Lower leg skin (tissue), 4 donors: ENCODE measurements around the gene EIF1AD. TPM values are rescaled to one million over a fixed set of nuclear protein-coding genes. Genes with fewer than 3 reads are reported as not detected.
"Not testable (repeated sequence)": the region's sequence is repeated elsewhere in the genome, so short reads cannot be mapped to it uniquely, and the experiment has no call there.

Source experiments
- DNase-seq, 2 donors: peaks; one replicate each; pipeline ENCODE4 v3.0.0-alpha.2; 2019; ENCODE audit warnings: low spot score in 2 of 2
- H3K4me3 ChIP-seq: fragments of 200-600 bp; sonication (generic); 2 replicates; pipeline ENCODE4 v1.5.1; 2017; ENCODE audit warnings: mild to moderate bottlenecking, low read depth; ENCODE audit not compliant: poor library complexity, severe bottlenecking
- POLR2A ChIP-seq, 2 donors: fragments of 450-650 bp; IDR thresholded peaks; one replicate each; pipeline ENCODE4 v1.6.1; 2016 to 2017; ENCODE audit warnings: antibody characterized with exemption in 2 of 2, mild to moderate bottlenecking in 1 of 2, moderate library complexity in 1 of 2
- WGBS, 2 donors: methylation state at CpG; one replicate each; pipeline ENCODE4 v1.1.5; 2018; 5-methylcytosine and 5-hydroxymethylcytosine counted together
- intact Hi-C: fragments of 100-400 bp; cut with DNase I; formaldehyde crosslinking; loops from one replicate; pipeline ENCODE4 v1.15.0; 2023; ENCODE audit warnings: low total_unique reads
- total RNA-seq, 4 donors: library from RNA; depleted of rRNA; stranded (reverse); fragments of >200 nt; gene quantifications; one replicate each; pipeline ENCODE4 v1.1.0, GENCODE V29; 2016
- TF ChIP-seq, protein P1 (sequence below), 3 donors: fragments of 450-650 bp; IDR thresholded peaks; one replicate each; pipeline ENCODE4 v1.5.1; 2016; ENCODE audit warnings: antibody characterized with exemption in 3 of 3, mild to moderate bottlenecking in 3 of 3, moderate library complexity in 2 of 3

The EIF1AD gene
- total RNA-seq, 4 donors from 2014 or later = 48.3 to 66.0 (median 57.2) TPM

DNA sequence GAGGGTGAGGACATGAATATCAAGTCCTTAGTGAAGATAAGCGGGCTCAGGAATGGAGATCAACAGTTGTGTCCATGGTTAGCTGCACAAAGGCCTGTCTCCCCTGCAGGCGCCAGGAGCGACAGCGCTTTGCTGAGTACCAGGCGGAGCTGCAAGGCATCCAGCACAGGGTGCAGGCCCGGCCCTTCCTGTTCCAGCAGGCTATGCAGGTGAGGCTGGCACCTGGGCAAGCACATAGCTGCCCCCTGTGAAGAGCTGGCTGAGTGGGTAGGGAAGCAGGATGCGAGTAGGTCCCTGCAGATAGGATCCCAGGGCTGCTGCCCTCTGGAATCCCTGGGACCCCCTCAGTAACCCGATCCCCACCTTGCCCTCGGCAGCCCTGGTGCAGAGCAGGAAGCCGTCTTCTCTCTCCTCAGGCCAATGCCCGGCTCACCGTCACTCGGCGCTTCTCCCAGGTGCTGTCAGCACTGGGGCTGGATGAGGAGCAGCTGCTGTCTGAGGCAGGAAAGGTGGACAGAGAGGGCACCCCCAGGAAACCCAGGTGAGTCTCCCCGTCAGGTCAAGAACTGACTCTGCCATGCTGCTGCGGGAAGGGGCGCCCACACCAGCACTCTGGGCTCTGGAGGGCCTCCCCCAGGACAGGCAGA lies 43.1 kb downstream of the EIF1AD start:
- WGBS, 2 donors = 68 to 71% methylated on average over 12 to 17 of the region's 17 CpGs
- no peak overlapping the region for H3K4me3 ChIP-seq
- intact Hi-C loops = no loop called here
- TF ChIP-seq, protein P1, sequence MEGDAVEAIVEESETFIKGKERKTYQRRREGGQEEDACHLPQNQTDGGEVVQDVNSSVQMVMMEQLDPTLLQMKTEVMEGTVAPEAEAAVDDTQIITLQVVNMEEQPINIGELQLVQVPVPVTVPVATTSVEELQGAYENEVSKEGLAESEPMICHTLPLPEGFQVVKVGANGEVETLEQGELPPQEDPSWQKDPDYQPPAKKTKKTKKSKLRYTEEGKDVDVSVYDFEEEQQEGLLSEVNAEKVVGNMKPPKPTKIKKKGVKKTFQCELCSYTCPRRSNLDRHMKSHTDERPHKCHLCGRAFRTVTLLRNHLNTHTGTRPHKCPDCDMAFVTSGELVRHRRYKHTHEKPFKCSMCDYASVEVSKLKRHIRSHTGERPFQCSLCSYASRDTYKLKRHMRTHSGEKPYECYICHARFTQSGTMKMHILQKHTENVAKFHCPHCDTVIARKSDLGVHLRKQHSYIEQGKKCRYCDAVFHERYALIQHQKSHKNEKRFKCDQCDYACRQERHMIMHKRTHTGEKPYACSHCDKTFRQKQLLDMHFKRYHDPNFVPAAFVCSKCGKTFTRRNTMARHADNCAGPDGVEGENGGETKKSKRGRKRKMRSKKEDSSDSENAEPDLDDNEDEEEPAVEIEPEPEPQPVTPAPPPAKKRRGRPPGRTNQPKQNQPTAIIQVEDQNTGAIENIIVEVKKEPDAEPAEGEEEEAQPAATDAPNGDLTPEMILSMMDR (IDR thresholded peaks at IDR 0.05) = no peak
- TF ChIP-seq POLR2A (IDR thresholded peaks at IDR 0.05) = no peak
- DNase-seq = no peak

DNA sequence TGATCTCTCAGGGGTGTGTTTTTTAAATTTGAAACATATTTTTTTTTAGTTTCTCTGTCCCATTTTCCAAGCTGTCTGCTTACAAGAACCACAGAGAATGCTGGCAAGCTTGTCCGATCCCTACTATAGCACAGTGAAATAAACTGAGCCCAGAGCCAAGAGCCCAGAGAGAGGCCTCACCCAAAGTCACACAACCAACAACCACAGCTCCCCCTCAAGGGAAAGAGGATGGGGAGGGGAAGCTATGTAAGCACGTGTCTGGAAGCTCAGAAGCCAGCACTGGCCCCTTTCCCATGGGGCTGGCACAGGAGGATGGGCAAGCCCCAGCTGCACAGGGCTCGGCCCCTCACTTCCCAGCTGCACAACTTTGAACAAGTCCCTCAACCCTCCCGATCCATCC lies 43.7 kb downstream of the EIF1AD start:
- intact Hi-C loops = no loop called here
- no peak for TF ChIP-seq POLR2A (IDR thresholded peaks at IDR 0.05)
- TF ChIP-seq, protein P1 (IDR thresholded peaks at IDR 0.05) = no peak
- no peak overlapping the region for H3K4me3 ChIP-seq
- DNase-seq = no peak
- WGBS, 2 donors = 35% methylated on average over 4 of the region's 4 CpGs

DNA sequence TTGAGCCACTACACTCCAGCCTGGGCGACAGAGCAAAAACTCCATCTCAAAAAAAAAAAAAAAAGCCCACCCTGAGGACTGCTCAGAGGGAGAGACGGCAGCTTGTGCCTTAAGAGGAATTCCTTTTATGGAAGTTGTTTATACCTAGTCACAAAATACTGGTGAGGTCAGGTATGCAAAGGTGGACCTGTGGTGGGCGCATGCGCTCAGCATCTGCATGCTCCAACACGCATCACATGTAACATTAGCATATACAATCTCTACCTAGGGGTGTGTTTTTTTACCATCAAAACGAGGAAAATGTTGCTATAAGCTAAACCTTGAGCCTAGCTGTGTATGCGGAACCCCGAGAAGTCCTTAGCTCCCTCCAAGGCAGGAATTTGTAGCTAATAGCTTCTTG lies 47.2 kb downstream of the EIF1AD start:
- DNase-seq = no peak
- no peak for TF ChIP-seq POLR2A (IDR thresholded peaks at IDR 0.05)
- TF ChIP-seq, protein P1 (IDR thresholded peaks at IDR 0.05) = no peak
- no peak overlapping the region for H3K4me3 ChIP-seq
- 49 to 53% methylated on average over 8 of the region's 8 CpGs for WGBS, 2 donors
- intact Hi-C loops = no loop called here

DNA sequence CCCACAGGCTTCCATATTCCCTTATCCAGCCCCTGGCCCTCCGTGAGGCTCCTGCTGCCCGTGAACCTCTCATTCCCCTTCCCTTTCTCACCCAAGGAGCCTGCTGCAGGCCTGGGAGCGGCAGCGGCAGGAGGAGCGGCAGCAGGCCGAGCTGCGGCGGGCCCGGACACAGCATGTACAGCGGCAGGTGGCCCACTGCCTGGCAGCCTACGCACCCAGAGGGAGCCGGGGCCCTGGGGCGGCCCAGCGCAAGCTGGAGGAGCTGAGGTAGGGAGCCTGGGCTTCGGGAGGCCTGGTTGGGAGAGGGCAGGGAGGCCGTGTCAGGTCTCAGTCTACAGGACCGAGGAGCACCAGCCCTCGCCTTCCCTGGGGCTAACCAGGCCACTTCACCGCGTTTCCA lies 48.5 kb downstream of the EIF1AD start:
- no peak overlapping the region for H3K4me3 ChIP-seq
- 83 to 86% methylated on average over 20 of the region's 20 CpGs for WGBS, 2 donors
- no peak for TF ChIP-seq POLR2A (IDR thresholded peaks at IDR 0.05)
- TF ChIP-seq, protein P1 (IDR thresholded peaks at IDR 0.05) = no peak
- no peak for DNase-seq
- intact Hi-C loops = no loop called here

DNA sequence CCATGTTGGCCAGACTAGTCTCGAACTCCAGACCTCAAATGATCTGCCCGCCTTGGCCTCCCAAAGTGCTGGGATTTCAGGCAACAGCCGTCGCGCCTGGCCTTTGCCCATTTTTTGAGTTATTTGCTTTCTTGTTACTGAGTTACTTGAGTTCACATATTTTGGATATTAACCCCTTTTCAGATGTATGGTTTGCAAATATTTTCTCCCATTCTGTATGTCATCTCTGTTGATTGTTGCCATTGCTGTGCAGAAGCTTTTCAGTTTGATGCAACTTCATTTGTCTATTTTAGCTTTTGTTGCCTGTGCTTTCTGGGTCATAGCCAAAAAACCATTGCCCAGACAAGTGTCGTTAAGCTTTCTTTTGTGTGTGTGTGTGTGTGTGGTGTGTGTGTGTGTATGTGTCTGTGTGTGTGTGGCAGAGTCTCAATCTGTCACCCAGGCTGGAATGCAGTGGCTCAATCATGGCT lies 49.9 kb downstream of the EIF1AD start:
- intact Hi-C loops = no loop called here
- DNase-seq = no peak
- TF ChIP-seq, protein P1 (IDR thresholded peaks at IDR 0.05) = no peak
- TF ChIP-seq POLR2A (IDR thresholded peaks at IDR 0.05) = no peak
- H3K4me3 ChIP-seq = no peak overlapping the region
- 61 to 67% methylated on average over 6 of the region's 6 CpGs for WGBS, 2 donors

DNA sequence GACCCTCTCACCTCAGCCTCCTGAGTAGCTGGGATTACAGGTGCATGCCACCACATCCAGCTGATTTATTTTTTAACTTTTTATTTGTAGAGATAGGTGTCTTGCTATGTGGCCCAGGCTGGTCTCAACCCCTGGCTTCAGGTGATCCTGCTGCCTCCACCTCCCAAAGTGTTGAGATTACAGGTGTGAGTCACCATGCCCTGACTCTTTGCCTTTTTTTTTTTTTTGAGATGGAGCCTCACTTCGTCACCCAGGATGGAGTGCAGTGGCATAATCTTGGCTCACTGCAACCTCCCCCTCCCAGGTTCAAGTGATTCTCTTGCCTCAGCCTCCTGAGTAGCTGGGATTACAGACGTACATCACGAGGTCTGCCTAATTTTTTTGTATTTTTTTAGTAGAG lies 50.3 kb downstream of the EIF1AD start:
- DNase-seq, H3K4me3 ChIP-seq, intact Hi-C loops: not testable (repeated sequence)
- 55 to 57% methylated on average over 3 of the region's 3 CpGs for WGBS, 2 donors

DNA sequence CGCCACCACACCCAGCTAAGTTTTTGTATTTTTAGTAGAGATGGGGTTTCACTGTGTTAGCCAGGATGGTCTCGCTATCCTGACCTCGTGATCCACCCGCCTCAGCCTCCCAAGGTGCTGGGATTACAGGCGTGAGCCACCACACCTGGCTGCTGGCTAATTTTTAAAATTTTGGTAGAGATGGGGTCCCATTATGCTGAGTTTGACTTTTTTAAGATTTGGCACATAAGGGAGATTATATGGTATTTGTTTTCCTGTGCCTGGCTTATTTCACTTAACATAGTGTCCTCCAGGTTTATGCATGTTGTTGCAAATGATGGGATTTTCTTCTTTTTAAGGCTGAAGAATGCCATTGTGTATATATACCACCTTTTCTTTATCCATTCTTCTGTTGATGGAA lies 51.2 kb downstream of the EIF1AD start:
- 93 to 98% methylated on average over 5 of the region's 5 CpGs for WGBS, 2 donors
- H3K4me3 ChIP-seq, intact Hi-C loops, DNase-seq: not testable (repeated sequence)
